ENCODE data around the gene CA9.

DNA sequence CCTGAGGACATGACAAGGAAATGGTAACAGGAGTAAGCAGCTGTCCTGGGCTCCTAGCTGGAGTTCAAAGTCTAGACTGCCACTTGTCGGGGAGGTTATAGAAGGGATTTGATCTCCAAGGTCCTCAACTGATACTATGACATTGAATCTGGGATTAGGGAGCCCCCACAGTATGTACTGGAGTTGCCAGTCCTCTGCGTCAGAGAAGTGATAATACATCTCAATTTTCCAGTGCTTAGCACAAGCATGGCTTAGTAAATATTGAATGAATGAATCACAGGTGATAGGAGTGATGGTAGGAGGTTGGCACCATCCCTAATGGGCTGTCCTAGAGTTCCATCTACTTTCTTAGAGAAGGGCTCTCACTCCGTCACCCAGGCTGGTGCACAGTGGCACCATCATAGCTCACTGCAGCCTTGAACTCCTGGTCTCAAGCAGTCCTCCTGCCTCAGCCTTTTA lies 22.2 kb downstream of the CA9 start:
- no peak for TF ChIP-seq POLR2AphosphoS5 (IDR thresholded peaks at IDR 0.05; ENCODE audit: low read depth)
- TF ChIP-seq, protein P1, sequence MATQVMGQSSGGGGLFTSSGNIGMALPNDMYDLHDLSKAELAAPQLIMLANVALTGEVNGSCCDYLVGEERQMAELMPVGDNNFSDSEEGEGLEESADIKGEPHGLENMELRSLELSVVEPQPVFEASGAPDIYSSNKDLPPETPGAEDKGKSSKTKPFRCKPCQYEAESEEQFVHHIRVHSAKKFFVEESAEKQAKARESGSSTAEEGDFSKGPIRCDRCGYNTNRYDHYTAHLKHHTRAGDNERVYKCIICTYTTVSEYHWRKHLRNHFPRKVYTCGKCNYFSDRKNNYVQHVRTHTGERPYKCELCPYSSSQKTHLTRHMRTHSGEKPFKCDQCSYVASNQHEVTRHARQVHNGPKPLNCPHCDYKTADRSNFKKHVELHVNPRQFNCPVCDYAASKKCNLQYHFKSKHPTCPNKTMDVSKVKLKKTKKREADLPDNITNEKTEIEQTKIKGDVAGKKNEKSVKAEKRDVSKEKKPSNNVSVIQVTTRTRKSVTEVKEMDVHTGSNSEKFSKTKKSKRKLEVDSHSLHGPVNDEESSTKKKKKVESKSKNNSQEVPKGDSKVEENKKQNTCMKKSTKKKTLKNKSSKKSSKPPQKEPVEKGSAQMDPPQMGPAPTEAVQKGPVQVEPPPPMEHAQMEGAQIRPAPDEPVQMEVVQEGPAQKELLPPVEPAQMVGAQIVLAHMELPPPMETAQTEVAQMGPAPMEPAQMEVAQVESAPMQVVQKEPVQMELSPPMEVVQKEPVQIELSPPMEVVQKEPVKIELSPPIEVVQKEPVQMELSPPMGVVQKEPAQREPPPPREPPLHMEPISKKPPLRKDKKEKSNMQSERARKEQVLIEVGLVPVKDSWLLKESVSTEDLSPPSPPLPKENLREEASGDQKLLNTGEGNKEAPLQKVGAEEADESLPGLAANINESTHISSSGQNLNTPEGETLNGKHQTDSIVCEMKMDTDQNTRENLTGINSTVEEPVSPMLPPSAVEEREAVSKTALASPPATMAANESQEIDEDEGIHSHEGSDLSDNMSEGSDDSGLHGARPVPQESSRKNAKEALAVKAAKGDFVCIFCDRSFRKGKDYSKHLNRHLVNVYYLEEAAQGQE (IDR thresholded peaks at IDR 0.05; ENCODE audit: insufficient replicate concordance, low read depth): no peak
- TF ChIP-seq, protein P2, sequence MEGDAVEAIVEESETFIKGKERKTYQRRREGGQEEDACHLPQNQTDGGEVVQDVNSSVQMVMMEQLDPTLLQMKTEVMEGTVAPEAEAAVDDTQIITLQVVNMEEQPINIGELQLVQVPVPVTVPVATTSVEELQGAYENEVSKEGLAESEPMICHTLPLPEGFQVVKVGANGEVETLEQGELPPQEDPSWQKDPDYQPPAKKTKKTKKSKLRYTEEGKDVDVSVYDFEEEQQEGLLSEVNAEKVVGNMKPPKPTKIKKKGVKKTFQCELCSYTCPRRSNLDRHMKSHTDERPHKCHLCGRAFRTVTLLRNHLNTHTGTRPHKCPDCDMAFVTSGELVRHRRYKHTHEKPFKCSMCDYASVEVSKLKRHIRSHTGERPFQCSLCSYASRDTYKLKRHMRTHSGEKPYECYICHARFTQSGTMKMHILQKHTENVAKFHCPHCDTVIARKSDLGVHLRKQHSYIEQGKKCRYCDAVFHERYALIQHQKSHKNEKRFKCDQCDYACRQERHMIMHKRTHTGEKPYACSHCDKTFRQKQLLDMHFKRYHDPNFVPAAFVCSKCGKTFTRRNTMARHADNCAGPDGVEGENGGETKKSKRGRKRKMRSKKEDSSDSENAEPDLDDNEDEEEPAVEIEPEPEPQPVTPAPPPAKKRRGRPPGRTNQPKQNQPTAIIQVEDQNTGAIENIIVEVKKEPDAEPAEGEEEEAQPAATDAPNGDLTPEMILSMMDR (IDR thresholded peaks at IDR 0.05; ENCODE audit: insufficient read depth, low read length): no peak

All from HL-60 (cell line).